ENCODE results near the gene FBXO28.

GRCh38 chr1:224133741-224134299 lies 19.9 kb downstream of the FBXO28 start:
- TF ChIP-seq, protein P1, sequence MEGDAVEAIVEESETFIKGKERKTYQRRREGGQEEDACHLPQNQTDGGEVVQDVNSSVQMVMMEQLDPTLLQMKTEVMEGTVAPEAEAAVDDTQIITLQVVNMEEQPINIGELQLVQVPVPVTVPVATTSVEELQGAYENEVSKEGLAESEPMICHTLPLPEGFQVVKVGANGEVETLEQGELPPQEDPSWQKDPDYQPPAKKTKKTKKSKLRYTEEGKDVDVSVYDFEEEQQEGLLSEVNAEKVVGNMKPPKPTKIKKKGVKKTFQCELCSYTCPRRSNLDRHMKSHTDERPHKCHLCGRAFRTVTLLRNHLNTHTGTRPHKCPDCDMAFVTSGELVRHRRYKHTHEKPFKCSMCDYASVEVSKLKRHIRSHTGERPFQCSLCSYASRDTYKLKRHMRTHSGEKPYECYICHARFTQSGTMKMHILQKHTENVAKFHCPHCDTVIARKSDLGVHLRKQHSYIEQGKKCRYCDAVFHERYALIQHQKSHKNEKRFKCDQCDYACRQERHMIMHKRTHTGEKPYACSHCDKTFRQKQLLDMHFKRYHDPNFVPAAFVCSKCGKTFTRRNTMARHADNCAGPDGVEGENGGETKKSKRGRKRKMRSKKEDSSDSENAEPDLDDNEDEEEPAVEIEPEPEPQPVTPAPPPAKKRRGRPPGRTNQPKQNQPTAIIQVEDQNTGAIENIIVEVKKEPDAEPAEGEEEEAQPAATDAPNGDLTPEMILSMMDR (IDR thresholded peaks at IDR 0.05) = no peak
- TF ChIP-seq POLR2A (IDR thresholded peaks at IDR 0.05) = no peak

Measured in breast epithelium (tissue), 3 donors.